ENCODE results near the gene LEMD3.

DNA sequence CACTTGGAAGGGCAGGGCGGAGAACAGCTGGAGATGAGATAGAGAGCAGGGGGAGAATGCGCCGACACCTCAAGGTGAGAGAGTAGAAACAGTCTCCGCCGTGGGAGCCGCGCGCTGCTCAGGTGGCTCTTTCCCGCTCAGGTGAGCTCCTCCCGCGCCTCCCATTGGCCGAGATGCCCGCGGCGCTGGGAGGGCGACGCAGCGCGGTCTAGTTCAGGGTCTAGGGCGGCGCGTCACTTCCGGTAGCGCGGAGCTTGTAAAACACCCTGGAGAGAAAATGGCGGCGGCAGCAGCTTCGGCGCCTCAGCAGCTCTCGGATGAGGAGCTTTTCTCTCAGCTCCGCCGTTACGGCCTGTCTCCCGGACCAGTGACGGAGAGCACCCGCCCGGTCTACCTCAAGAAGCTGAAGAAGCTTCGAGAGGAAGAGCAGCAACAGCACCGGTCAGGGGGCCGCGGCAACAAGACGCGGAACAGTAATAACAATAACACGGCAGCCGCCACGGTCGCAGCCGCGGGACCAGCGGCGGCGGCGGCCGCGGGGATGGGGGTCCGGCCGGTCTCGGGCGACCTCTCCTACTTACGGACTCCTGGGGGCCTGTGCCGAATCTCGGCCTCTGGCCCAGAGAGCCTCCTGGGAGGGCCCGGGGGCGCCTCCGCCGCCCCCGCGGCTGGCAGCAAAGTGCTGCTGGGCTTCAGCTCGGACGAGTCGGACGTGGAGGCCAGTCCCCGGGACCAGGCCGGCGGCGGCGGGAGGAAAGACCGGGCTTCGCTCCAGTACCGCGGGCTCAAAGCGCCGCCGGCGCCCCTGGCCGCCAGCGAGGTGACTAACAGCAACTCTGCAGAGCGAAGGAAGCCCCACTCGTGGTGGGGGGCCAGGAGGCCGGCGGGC lies at the start of gene LEMD3:
- 0 out of 2 replicates have a peak, but pooled peaks have one; percentile 43 for TF ChIP-seq JUND (IDR thresholded peaks at IDR 0.05; ENCODE audit: low read length)
- peak; percentile 89; the same call in 1 of the 2 replicates for TF ChIP-seq TCF12 (IDR thresholded peaks at IDR 0.05; ENCODE audit: low read depth, low read length)
- TF ChIP-seq POLR2A (IDR thresholded peaks at IDR 0.05; ENCODE audit: control extremely low read depth in 1 of 2, low read depth in 2 of 2, low read length in 2 of 2): peak; percentile 92 to 97
- peak; percentile 87 for TF ChIP-seq POLR2AphosphoS5 (IDR thresholded peaks at IDR 0.05; ENCODE audit: low read depth, low read length)
- peak; percentile 98 for TF ChIP-seq YY1 (IDR thresholded peaks at IDR 0.05; ENCODE audit: low read depth, low read length)
- TF ChIP-seq SRF (IDR thresholded peaks at IDR 0.05; ENCODE audit: low read depth, low read length): peak; percentile 38
- TF ChIP-seq CTCF (IDR thresholded peaks at IDR 0.05; ENCODE audit: control extremely low read depth in 1 of 3, insufficient read depth in 1 of 3, low read depth in 1 of 3, low read length in 3 of 3): no peak
- no peak for TF ChIP-seq RNF2 (IDR thresholded peaks at IDR 0.05; ENCODE audit: borderline replicate concordance, low read depth, low read length, missing control alignments, poor library complexity, severe bottlenecking)
- TF ChIP-seq HDAC2 (IDR thresholded peaks at IDR 0.05; ENCODE audit: borderline replicate concordance in 1 of 2, low read depth in 2 of 2, low read length in 2 of 2): peak in 1 of 2 experiments; percentile 82; a peak in 2 of 4 replicates

Data from H1 (cell line).